ENCODE measurements around the gene KIAA0319L. TPM values are rescaled to one million over a fixed set of nuclear protein-coding genes. Genes with fewer than 3 reads are reported as not detected.
"Not testable (repeated sequence)": the region's sequence is repeated elsewhere in the genome, so short reads cannot be mapped to it uniquely, and the experiment has no call there.

Gene KIAA0319L
- total RNA-seq, 2 experiments from 2014 or later: 25.3 to 44.9 TPM

DNA sequence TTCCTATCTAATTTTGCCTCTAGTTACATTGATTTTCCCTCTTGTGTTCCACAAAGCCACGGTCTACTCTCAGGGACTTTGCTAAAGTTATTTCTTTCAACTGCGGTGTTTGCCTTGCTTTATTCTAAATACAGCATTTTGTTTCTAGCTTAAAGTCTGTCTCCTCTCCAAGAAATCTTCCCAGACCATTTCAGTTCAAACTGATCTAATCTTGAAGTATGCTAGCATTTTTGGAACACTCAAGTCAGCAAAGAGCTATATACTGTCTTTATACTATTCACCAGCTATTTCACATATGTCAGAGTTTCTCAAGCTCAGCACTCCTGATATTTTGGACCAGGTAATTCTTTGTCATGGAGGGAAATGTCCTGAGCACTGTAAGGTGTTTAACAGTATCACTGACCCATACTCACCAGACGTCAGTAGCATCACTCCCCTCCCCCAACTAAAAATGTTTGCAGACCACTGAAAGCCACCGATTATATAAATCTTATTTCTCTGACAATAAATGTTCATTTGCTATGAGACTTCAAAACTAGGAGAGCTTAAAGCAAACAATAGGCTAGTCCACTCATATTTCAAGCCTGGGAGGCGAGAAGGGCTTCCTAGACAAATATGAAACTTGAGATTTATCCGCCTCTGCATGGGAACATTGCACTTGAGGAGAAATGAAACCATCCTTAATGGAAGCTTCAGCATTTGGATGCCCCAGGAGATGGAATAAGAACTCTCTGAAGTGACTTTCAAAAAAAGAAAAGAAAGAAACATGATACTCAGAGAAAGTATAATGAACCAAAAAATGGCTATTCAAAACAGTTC lies 81.1 kb downstream of the KIAA0319L start:
- H3K9me3 ChIP-seq (ENCODE audit: low read length): no peaks in the 10 kb centered on the region
- no peaks in the 10 kb centered on the region for H3K9me2 ChIP-seq (ENCODE audit: insufficient read depth, low read length)
- ChIA-PET POLR2A (interaction anchor here (1.0 to 1.2 kb wide), 2 partner anchors 14 to 126 kb away, joined by 3 read pairs; no protein-coding TSS in a partner anchor), CTCF (ENCODE audit: unreplicated experiment) (no interaction called here)
- H4K20me1 ChIP-seq (ENCODE audit: insufficient read depth, low read length): no peaks in the 10 kb centered on the region
- no peak overlapping the region for H3K4me3 ChIP-seq (ENCODE audit: low read depth, low read length, poor library complexity, severe bottlenecking)
- H3K79me2 ChIP-seq (ENCODE audit: insufficient read depth, low read depth, low read length): no peaks in the 10 kb centered on the region
- no peak overlapping the region for H3K27ac ChIP-seq (ENCODE audit: low read depth, low read length, poor library complexity, severe bottlenecking)
- no peaks in the 10 kb centered on the region for H3K4me1 ChIP-seq (ENCODE audit: insufficient read depth, low read length, poor library complexity, severe bottlenecking)
- peaks cover 9% of the 10 kb centered on the region for H3K36me3 ChIP-seq (ENCODE audit: insufficient read depth, low read length)
- no peak for DNase-seq (ENCODE audit: low spot score)
- BruUV-seq (replicated peaks): no TSS peak
- TF ChIP-seq, protein P1, sequence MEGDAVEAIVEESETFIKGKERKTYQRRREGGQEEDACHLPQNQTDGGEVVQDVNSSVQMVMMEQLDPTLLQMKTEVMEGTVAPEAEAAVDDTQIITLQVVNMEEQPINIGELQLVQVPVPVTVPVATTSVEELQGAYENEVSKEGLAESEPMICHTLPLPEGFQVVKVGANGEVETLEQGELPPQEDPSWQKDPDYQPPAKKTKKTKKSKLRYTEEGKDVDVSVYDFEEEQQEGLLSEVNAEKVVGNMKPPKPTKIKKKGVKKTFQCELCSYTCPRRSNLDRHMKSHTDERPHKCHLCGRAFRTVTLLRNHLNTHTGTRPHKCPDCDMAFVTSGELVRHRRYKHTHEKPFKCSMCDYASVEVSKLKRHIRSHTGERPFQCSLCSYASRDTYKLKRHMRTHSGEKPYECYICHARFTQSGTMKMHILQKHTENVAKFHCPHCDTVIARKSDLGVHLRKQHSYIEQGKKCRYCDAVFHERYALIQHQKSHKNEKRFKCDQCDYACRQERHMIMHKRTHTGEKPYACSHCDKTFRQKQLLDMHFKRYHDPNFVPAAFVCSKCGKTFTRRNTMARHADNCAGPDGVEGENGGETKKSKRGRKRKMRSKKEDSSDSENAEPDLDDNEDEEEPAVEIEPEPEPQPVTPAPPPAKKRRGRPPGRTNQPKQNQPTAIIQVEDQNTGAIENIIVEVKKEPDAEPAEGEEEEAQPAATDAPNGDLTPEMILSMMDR (conservative IDR thresholded peaks at IDR 0.05; ENCODE audit: low read length): no peak
- TF ChIP-seq EZH2phosphoT487 (IDR thresholded peaks at IDR 0.05; ENCODE audit: borderline replicate concordance, low read depth, low read length): no peak
- H3K4me2 ChIP-seq (ENCODE audit: low read length): no peak overlapping the region
- intact Hi-C loops (cut with micrococcal nuclease; ENCODE audit: unreplicated experiment): no loop called here
- no peak overlapping the region for H2AFZ ChIP-seq (ENCODE audit: low read length)

DNA sequence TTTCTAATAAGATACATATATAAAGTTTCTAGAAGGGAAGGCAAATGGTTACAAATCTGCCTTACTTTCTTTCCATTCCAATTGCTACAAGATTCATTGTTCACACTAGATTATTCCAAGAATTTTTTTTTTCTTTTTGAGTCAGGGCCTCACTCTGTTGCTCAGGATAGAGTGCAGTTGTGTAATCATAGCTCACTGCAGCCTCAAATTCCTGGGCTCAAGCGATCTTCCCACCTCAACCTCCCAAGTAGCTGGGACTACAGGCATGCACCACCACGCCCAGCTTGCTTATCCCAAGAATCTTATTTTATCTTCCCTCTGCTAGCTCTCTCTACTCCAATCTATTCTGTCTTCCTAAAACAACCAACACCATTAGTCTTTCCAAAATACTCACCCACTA lies 81.8 kb downstream of the KIAA0319L start:
- Histone ChIP-seq H3K36me3 (ENCODE audit: insufficient read depth, low read length) (peaks cover 16% of the 10 kb centered on the region), H3K4me2 (ENCODE audit: low read length) (no peak overlapping the region), H4K20me1 (ENCODE audit: insufficient read depth, low read length) (no peaks in the 10 kb centered on the region), H3K79me2 (ENCODE audit: insufficient read depth, low read depth, low read length) (no peaks in the 10 kb centered on the region), H3K27ac (ENCODE audit: low read depth, low read length, poor library complexity, severe bottlenecking) (no peak overlapping the region), H3K9me3 (ENCODE audit: low read length) (no peaks in the 10 kb centered on the region), H2AFZ (ENCODE audit: low read length) (no peak overlapping the region), H3K4me3 (ENCODE audit: low read depth, low read length, poor library complexity, severe bottlenecking) (no peak overlapping the region), H3K9me2 (ENCODE audit: insufficient read depth, low read length) (no peaks in the 10 kb centered on the region), H3K4me1 (ENCODE audit: insufficient read depth, low read length, poor library complexity, severe bottlenecking) (no peaks in the 10 kb centered on the region)
- no TSS peak for BruUV-seq (replicated peaks)
- DNase-seq (ENCODE audit: low spot score): no peak
- intact Hi-C loops (cut with micrococcal nuclease; ENCODE audit: unreplicated experiment): no loop called here
- ChIA-PET POLR2A (interaction anchor here (1.0 to 1.2 kb wide), 3 partner anchors 15 to 385 kb away, joined by 3 read pairs; no protein-coding TSS in a partner anchor), CTCF (ENCODE audit: unreplicated experiment) (no interaction called here)
- TF ChIP-seq, protein P1 (conservative IDR thresholded peaks at IDR 0.05; ENCODE audit: low read length): no peak
- TF ChIP-seq EZH2phosphoT487 (IDR thresholded peaks at IDR 0.05; ENCODE audit: borderline replicate concordance, low read depth, low read length): no peak

DNA sequence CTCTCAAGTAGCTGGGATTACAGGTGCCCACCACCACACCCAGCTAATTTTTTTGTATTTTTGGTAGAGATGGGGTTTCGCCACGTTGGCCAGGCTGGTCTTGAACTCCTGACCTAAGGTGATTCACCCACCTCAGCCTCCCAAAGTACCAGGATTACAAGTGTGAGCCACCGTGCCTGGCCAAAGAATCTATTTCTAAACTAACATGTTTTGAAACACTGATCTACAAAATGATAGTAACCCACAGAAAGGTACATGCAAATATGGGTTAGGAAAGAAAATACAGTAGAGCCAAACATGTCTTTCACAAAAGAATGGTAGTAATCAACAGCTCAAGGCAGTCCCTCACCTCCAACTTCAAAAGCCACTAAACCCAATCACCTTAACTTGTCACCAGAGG lies 84.0 kb downstream of the KIAA0319L start:
- H3K36me3 ChIP-seq (ENCODE audit: insufficient read depth, low read length): peaks cover 28% of the 10 kb centered on the region
- H3K9me2 ChIP-seq (ENCODE audit: insufficient read depth, low read length): not testable (repeated sequence)
- POLR2A ChIA-PET: interaction anchor here (0.5 kb wide), 1 partner anchor 1161 kb away, joined by 3 read pairs; no protein-coding TSS in a partner anchor

More for the DNA sequence above, 84.0 kb downstream of the KIAA0319L start:
- H3K4me2 ChIP-seq (ENCODE audit: low read length); H2AFZ ChIP-seq (ENCODE audit: low read length); intact Hi-C loops (cut with micrococcal nuclease; ENCODE audit: unreplicated experiment); H3K4me3 ChIP-seq (ENCODE audit: low read depth, low read length, poor library complexity, severe bottlenecking); H4K20me1 ChIP-seq (ENCODE audit: insufficient read depth, low read length); H3K27ac ChIP-seq (ENCODE audit: low read depth, low read length, poor library complexity, severe bottlenecking); H3K9me3 ChIP-seq (ENCODE audit: low read length); CTCF ChIA-PET (ENCODE audit: unreplicated experiment); H3K4me1 ChIP-seq (ENCODE audit: insufficient read depth, low read length, poor library complexity, severe bottlenecking); DNase-seq (ENCODE audit: low spot score); H3K79me2 ChIP-seq (ENCODE audit: insufficient read depth, low read depth, low read length); BruUV-seq (replicated peaks): not testable (repeated sequence)

Data from OCI-LY7 (cell line).